ENCODE measurements around the gene CNGB1.

- TF ChIP-seq EP300 (IDR thresholded peaks at IDR 0.05; ENCODE audit: borderline replicate concordance) (no peak), CEBPB (IDR thresholded peaks at IDR 0.05) (no peak), EGR1 (IDR thresholded peaks at IDR 0.05) (no peak), CREB1 (IDR thresholded peaks at IDR 0.05; ENCODE audit: low read depth) (no peak), TEAD4 (IDR thresholded peaks at IDR 0.05) (no peak), NFIC (IDR thresholded peaks at IDR 0.05) (no peak), RAD21 (IDR thresholded peaks at IDR 0.05; ENCODE audit: low read depth) (no peak), YY1 (IDR thresholded peaks at IDR 0.05; ENCODE audit: low read depth) (no peak)
- TF ChIP-seq, protein P1, sequence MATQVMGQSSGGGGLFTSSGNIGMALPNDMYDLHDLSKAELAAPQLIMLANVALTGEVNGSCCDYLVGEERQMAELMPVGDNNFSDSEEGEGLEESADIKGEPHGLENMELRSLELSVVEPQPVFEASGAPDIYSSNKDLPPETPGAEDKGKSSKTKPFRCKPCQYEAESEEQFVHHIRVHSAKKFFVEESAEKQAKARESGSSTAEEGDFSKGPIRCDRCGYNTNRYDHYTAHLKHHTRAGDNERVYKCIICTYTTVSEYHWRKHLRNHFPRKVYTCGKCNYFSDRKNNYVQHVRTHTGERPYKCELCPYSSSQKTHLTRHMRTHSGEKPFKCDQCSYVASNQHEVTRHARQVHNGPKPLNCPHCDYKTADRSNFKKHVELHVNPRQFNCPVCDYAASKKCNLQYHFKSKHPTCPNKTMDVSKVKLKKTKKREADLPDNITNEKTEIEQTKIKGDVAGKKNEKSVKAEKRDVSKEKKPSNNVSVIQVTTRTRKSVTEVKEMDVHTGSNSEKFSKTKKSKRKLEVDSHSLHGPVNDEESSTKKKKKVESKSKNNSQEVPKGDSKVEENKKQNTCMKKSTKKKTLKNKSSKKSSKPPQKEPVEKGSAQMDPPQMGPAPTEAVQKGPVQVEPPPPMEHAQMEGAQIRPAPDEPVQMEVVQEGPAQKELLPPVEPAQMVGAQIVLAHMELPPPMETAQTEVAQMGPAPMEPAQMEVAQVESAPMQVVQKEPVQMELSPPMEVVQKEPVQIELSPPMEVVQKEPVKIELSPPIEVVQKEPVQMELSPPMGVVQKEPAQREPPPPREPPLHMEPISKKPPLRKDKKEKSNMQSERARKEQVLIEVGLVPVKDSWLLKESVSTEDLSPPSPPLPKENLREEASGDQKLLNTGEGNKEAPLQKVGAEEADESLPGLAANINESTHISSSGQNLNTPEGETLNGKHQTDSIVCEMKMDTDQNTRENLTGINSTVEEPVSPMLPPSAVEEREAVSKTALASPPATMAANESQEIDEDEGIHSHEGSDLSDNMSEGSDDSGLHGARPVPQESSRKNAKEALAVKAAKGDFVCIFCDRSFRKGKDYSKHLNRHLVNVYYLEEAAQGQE (IDR thresholded peaks at IDR 0.05; ENCODE audit: low read depth), result no peak
- TF ChIP-seq, protein P2, sequence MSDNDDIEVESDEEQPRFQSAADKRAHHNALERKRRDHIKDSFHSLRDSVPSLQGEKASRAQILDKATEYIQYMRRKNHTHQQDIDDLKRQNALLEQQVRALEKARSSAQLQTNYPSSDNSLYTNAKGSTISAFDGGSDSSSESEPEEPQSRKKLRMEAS (IDR thresholded peaks at IDR 0.05), result no peak
Observed at GRCh38 chr16:57912529-57913260, 58.2 kb downstream of the CNGB1 start.
